Stimulated activated CD4-positive, alpha-beta T cell treated with anti-CD3 and anti-CD28 coated beads, Interleukin-2, amount 100 ng/mL, for 4 hours (primary cell): Measurements from ENCODE around the gene SUFU.
"Not testable (repeated sequence)": the region's sequence is repeated elsewhere in the genome, so short reads cannot be mapped to it uniquely, and the experiment has no call there.

Experiments used
- DNase-seq: peaks from one replicate; pipeline ENCODE4 v3.0.0-alpha.2; 2020; ENCODE audit warnings: low read depth

Gene SUFU

DNA sequence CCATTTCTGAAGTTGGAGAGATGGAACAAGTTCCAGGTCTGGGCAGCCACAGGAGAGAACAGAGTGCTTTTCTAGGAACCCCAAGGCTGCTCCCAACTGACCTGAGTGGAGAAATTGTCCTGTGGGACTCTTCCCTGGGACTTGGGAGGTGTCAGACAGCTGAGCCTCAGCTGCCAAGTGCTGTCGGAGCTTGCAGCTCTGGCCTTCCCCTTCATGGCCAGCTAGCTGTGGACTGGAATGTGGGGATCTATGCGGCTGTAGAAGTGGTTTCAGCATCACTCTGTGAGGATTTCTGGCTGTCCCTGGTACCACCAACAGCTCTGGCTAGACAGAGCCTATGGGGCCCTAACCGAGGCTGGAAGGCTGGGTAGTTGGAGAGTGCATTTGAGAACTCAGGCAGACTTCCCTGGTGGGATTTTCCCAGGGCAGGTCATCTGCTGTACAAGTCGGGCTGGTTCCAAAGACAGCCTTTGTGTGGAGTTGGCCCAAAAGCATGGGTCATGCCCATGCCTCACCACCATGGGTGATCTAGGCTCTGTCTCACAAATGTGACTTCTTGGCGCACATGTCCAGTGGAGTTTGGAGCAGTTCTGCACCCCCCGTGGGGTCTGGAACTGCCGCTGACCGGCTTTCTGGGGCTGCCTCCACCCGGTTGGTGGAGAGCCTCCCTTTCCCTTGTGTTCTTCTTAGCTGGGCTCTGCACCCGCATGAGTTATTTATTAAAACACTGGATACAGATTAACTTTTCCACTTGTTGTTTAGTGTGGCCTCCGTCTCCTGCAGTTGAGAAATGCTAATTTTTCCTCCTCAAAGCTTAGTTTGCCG lies 10.9 kb downstream of the SUFU start:
- no peak for DNase-seq

DNA sequence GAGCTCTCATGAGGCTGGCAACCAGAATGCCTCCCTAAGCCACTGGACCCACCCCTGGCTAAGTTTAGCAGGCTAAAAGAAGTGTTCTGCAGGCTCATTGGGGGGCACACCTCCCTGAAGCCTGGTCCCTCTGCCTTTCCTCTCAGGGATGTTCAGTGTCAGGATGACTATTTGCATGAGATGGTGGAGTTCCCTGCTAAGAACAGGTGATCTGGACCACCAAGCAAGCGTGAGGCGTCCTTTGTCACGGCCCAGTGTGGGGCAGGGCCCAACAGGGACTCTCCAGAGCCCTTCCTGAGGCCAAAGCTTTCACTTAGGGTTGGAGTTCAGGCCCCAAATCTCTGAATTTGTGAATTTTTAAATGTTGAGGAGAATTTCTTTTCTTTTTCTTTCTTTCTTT lies 12.0 kb downstream of the SUFU start:
- DNase-seq, result no peak

GRCh38 chr10:102517553-102517952 lies 13.8 kb downstream of the SUFU start:
- no peak for DNase-seq

GRCh38 chr10:102519246-102519825 lies 15.6 kb downstream of the SUFU start:
- no peak for DNase-seq

DNA sequence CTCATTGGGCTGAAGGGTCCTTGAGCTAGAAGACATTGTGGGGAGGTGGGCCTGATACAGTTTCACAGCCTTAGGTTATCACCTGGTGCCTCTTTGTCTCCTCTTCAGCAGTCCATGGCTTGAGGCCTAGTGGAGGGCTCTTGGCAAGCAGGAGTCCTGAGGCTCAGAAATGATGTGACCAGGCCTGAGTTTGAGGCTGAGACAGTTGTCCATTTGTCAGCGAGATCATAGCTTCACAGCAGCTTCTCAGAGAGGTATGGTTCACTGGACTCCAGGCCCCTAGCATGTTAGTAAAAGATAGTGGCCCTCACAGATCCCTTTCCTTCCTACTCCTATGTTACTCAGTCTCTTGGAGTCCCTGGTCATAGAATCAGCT lies 19.1 kb downstream of the SUFU start:
- DNase-seq, result no peak

DNA sequence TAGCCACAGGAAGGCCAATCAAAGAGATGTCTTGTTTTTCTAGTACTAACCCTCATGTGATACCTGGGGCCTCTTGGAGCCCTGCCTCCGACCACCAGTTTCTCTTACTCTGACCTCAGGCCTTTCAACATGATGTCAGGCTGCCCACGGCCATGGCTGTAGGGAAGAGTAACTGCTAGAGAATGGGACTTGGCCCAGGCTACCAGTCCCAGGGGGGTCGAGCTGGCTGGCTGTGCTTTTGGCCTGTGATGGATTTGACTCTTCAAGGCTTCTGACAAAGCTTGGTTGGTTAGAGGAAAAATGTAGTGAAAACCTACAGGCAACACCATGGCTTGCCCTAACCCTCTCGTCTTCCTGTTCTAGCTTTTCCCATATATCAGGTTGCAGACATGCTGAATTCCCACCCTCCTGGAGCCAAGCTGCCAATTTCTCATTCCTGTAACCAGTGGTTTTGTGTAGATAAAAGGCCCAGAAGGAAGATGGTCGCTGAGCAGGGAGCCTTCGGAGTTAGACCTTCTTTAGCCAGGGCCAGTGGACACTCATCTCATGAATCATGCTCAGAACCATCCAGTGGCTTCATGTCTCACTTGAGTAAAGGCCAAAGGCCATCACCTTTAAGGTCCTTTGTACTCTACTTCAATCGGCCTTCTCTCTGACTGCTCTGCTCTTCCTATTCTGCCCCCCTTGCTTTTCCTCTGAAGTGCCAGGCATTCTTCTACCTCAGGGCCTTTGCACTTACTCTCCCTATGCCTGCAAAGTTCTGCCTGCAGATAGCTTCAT lies 19.7 kb downstream of the SUFU start:
- DNase-seq, result no peak

GRCh38 chr10:102524746-102525145 lies 21.0 kb downstream of the SUFU start:
- no peak for DNase-seq

- no peak for DNase-seq
Observed at GRCh38 chr10:102527546-102527945, 23.8 kb downstream of the SUFU start.

DNA sequence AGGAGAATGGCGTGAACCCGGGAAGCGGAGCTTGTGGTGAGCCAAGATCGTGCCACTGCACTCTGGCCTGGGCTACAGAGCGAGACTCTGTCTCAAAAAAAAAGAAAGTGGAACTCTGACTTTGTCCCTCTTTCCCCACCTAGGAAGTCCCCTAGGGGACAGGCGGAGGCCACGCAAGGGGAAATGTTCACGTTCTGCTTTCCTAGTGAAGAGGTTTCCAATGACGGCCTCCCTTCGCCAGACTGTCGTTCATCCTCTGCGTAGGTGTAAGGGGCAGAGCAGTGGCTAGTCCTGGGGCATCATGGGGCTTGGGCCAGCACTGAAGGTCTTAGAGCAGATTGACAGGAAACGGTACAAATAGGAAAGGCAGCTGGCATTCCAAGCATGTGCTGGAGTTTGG lies 30.6 kb downstream of the SUFU start:
- no peak for DNase-seq

GRCh38 chr10:102534966-102535365 lies 31.2 kb downstream of the SUFU start:
- not testable (repeated sequence) for DNase-seq

- no peak for DNase-seq
Observed at GRCh38 chr10:102535481-102536147, 31.8 kb downstream of the SUFU start.

DNA sequence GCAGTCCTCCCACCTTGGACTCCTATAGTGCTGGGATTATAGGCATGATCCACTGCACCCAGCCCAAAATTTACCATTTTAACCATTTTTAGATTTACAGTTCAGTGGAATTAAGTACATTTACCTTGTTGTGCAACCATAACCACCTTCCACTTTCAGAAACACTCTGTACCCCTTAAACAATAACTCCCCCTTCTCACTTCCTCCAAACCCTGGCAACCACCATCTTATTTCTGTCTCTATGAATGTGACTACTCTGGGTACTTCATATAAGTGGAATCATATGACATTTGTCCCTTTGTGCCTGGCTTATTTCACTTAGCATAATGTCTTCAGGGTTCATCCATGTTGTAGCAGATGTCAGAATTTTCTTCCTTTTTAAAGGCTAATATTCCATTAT lies 33.6 kb downstream of the SUFU start:
- DNase-seq, result no peak

DNA sequence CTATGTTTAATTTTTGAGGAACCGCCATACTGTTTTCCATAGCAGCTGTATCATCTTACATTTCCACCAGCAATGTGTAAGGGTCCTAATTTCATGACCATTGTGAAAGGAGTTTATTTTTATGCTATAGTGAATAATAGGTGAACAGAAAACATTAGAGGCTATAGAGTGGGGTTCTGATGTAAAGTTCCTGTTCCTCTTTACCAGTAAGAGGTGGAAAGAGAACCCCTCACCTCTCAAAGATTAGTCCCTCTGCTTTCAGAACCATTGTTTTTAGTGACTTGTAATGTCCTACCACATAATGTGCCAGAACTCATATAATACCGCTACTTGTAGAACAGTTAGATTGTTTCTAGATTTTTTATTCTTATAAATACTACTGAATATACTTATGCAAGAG lies 34.2 kb downstream of the SUFU start:
- no peak for DNase-seq

DNA sequence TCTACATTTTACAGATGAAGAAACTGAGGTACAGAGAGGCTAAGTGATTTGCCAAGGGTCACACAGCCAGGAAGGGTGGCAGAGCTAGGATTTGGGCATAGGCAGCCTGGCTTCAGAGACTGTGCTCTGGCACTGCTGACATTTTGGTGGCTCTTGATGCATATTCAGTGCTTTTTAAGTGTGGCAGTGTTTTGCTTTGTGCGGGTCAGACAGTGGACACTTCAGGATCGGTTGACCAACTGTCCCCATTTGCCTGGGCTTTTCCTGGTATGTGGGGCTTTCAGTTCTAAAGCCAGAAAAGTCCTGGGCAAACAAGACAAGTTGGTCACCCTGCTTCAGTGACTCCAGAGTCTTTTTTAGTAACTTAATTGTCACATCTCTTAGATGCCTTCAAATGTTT lies 35.0 kb downstream of the SUFU start:
- no peak for DNase-seq

- no peak for DNase-seq
Observed at GRCh38 chr10:102540023-102540422, 36.3 kb downstream of the SUFU start.

DNA sequence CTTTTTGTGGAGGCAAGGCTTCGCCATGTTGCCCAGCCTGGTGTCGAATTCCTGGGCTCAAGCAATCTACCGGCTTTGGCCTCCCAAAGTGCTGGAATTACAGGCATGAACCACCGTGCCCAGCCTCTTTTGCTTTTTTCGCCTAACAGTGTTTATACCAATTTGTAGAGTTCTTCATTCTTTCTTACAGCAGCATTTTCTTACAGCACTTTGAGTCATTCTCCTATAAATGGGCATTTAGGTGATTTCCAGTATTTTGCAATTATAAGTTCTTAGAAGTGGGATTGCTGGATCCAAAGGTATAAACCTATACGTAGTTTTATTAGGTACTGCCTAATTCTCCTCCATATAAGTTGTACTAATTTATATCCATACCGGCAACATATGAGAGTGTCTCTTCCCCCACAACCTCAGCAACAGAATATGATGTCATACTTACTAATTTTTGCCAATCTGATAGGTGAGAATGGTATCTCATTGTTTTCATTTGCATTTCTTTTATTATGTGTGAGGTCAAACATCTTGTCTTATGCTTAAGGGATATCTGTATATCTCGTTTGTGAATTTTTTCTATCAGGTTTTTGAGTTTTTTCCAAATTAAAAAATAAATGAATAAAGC lies 39.1 kb downstream of the SUFU start:
- no peak for DNase-seq

DNA sequence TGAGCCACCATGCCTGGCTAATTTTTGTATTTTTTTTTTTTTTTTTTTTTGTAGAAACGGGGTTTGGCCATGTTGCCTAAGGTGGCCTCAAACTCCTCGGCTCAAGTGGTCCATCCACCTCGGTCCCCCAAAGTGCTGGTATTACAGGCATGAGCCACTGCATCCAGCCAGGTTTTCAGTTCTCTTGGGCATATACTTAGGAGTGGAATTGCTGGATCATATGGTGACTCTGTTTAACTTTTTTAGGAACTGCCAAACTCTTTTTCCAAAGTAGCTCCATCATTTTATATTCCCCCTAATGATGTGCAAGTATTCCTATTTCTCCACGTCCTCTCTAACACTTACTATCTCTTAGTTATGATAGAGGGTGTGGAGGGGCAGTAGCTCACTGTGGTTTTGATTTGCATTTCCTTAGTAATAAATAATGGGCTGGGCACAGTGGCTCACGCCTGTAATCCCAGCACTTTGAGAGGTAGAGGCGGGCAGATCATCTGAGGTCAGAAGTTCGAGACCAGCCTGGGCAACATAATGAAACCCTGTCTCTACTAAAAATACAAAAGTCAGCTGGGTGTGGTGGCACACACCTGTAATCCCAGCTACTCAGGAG lies 41.6 kb downstream of the SUFU start:
- no peak for DNase-seq

GRCh38 chr10:102545997-102546396 lies 42.2 kb downstream of the SUFU start:
- DNase-seq, result no peak

- no peak for DNase-seq
Observed at GRCh38 chr10:102546606-102547320, 43.0 kb downstream of the SUFU start.

DNA sequence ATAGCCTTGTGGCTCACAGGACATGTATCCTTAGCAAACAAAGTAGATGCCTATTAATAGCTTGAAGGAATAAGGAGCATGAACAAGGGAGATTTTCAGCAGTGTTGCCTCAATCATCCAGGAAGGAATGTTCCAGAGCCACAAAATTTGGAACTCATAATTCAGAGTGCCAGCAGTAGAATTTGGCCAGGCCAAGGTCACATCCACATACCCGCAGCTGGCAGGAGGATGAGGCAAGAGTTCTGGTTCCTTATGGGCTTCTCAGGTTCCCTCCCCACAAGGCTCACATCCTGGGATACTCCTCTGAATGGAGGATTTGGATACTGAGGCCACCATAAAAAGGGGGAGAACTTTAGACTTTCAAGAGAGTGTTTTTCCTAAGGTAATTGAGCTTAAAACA lies 45.8 kb downstream of the SUFU start:
- no peak for DNase-seq

GRCh38 chr10:102550636-102551210 lies 47.0 kb downstream of the SUFU start:
- DNase-seq, result no peak
